Activated naive CD4-positive, alpha-beta T cell treated with anti-CD3 and anti-CD28 coated beads for 36 hours (primary cell): Measurements from ENCODE around the gene TCF25. TPM values are rescaled to one million over a fixed set of nuclear protein-coding genes. Genes with fewer than 3 reads are reported as not detected.
A peak's percentile ranks its signal among the peaks of the same experiment; 100 is the strongest.
"Not testable (repeated sequence)": the region's sequence is repeated elsewhere in the genome, so short reads cannot be mapped to it uniquely, and the experiment has no call there.

Source experiments
- CTCF ChIA-PET: fragments of 350-600 bp; sonication (Branson Sonifier 250); formaldehyde crosslinking; loops from one replicate; lab custom pipeline; 2021; ENCODE audit warnings: antibody characterized with exemption; lab: Charles Lee
- DNase-seq: peaks from one replicate; pipeline ENCODE4 v3.0.0-alpha.2; 2020
- H3K27ac Mint-ChIP-seq: one replicate; pipeline ENCODE4 v1.8.0; 2021; ENCODE audit warnings: mild to moderate bottlenecking, mixed read lengths
- H3K27me3 Mint-ChIP-seq: one replicate; pipeline ENCODE4 v1.8.0; 2021; ENCODE audit warnings: low read depth, mixed read lengths
- H3K36me3 Mint-ChIP-seq: one replicate; pipeline ENCODE4 v1.8.0; 2021; ENCODE audit warnings: low read depth, mixed read lengths
- H3K4me1 Mint-ChIP-seq: one replicate; pipeline ENCODE4 v1.8.0; 2021; ENCODE audit warnings: low read depth, mixed read lengths
- H3K4me3 Mint-ChIP-seq: one replicate; pipeline ENCODE4 v1.8.0; 2021; ENCODE audit warnings: mild to moderate bottlenecking, moderate library complexity, mixed read lengths
- H3K9me3 Mint-ChIP-seq: one replicate; pipeline ENCODE4 v1.8.0; 2021; ENCODE audit warnings: mixed read lengths
- intact Hi-C: fragments of 100-400 bp; cut with micrococcal nuclease; formaldehyde crosslinking; loops from one replicate; pipeline ENCODE4 v1.15.1; 2023
- total RNA-seq, 2 experiments: library from RNA; stranded (reverse); gene quantifications; one replicate each; pipeline ENCODE4 v1.2.3, GENCODE V29; 2021

TCF25 gene
- total RNA-seq, 2 experiments from 2014 or later, result 108 to 109 TPM

GRCh38 chr16:89913408-89914387, 40.3 kb downstream of the TCF25 start:
- intact Hi-C loops, result no loop called here
- DNase-seq, result no peak
- H3K27me3 Mint-ChIP-seq, result peaks cover 3% of the 10 kb centered on the region
- H3K27ac Mint-ChIP-seq, result no peak overlapping the region
- peaks cover 11% of the 10 kb centered on the region for H3K4me1 Mint-ChIP-seq
- H3K4me3 Mint-ChIP-seq, result no peak overlapping the region
- CTCF ChIA-PET, result interaction anchor here (1.2 kb wide), 1 partner anchor 208 kb away, joined by 4 read pairs; no protein-coding TSS in a partner anchor
- H3K9me3 Mint-ChIP-seq, result no peaks in the 10 kb centered on the region
- peaks cover 6% of the 10 kb centered on the region for H3K36me3 Mint-ChIP-seq

DNA sequence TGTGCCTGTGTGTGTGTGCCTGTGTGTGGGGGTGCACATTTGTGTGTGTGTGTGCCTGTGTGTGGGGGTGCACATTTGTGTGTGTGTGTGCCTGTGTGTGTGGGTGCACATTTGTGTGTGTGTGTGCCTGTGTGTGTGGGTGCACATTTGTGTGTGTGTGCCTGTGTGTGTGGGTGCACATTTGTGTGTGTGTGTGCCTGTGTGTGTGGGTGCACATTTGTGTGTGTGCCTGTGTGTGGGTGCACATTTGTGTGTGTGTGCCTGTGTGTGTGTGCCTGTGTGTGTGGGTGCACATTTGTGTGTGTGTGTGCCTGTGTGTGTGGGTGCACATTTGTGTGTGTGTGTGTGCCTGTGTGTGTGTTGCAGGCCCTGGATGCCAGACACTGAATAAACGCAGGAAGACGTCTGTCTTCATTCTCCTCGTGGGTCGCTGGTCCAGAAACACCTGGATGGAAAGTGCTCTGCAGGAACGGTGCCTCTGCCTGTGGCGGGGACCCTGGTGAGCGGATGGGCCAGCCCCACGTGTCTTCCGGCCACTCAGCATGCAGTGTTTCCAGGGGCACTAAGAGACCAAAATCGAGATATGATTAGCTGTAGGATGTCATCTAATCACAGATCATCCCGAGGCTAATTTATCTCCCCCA, 41.4 kb downstream of the TCF25 start:
- H3K36me3 Mint-ChIP-seq, DNase-seq, H3K9me3 Mint-ChIP-seq, intact Hi-C loops, CTCF ChIA-PET, H3K27ac Mint-ChIP-seq, H3K4me3 Mint-ChIP-seq: not testable (repeated sequence)
- peaks cover 16% of the 10 kb centered on the region for H3K4me1 Mint-ChIP-seq
- H3K27me3 Mint-ChIP-seq, result peaks cover 11% of the 10 kb centered on the region

DNA sequence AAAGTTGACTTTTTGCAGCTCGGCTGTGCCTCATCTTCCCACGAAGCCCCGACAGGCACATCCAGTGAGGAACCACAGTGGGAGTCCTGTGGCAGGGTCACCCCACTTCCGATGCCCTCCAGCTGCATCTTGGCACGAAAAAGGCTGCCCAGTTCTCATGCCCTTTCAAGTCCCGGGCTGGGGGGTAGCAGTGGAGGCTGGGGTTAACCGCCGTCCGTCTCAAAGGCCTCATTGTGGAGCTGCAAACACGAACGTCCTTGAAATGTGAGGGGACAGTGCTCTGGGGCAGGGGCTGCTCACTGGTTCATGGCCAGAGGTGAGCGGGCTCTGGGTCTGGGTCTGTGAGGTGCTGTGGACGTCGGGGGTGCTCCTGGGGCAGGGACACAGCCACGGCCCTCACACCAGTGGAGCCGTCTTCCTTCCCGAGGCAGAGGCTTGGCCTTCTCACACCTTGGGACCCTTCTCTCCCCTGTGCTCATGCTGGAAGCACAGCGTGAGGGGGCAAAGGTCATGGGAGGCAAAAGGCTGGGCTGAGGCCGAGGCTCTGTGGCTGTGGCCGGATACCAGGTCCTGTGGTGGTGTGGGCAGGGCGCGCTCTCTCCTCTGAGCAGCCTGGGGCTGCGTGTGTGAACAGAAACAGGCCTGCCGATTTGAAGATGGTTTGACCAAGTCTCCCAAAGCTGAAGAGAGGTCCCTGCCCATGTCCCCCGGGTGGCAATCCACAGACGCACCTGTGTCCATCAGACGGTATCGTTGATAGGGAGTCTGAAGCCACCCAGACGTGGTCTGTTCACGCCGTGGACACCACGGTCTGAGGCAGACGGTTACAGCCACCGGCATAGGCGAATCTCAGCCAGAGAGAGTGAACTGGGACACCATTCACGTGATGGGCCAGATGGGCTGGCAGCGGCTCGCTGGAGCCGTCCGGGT, 42.2 kb downstream of the TCF25 start:
- Mint-ChIP-seq H3K27ac (no peak overlapping the region), H3K4me3 (no peak overlapping the region), H3K27me3 (peaks cover 16% of the 10 kb centered on the region), H3K36me3 (peaks cover 2% of the 10 kb centered on the region), H3K9me3 (no peaks in the 10 kb centered on the region), H3K4me1 (peaks cover 21% of the 10 kb centered on the region)
- no peak for DNase-seq
- CTCF ChIA-PET, result no interaction called here
- intact Hi-C loops, result no loop called here

DNA sequence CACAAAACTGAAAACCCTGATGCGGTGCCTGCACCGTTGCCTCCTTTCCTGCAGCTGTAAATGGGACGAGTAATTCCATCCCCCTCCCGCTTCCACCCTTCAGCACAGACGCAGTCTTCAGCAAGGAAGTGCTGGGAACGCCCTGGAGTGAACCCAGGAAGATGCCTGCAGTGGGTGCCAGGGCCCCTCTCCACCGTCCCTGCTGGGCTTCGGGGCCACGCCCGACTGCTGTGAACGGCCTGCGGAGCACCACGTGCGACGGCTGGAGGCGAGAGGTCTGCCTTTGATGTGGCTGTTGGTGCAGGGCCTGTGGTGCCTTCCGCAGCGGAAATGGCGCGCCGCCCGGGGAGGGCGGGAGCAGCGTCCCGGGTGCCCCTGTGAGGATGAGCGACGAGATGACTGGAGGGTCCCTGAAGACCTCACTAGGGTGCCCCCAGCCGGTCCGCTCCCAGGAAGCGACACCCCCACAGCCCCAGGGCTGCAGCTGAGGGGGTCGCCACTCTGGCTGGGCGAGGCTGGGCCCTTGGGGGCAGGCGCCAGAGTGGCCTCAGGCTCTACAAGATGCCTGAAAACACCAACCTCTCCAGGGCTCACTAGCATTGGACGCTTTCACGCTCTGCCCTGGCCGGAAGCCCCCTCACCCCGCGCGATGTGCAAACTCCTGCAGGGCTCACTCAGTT, 44.5 kb downstream of the TCF25 start:
- no peaks in the 10 kb centered on the region for H3K36me3 Mint-ChIP-seq
- H3K27me3 Mint-ChIP-seq, result peaks cover 30% of the 10 kb centered on the region
- peak overlapping the region; percentile 50 for H3K4me3 Mint-ChIP-seq
- intact Hi-C loops, result loop anchor here (1.0 kb wide), 1 partner anchor 8 kb away; no protein-coding TSS in a partner anchor
- H3K9me3 Mint-ChIP-seq, result no peaks in the 10 kb centered on the region
- peak; percentile 84 for DNase-seq
- peaks cover 36% of the 10 kb centered on the region for H3K4me1 Mint-ChIP-seq
- CTCF ChIA-PET, result interaction anchor here (1.7 to 2.6 kb wide), 2 partner anchors 8 to 10 kb away, joined by 8 read pairs; no protein-coding TSS in a partner anchor
- no peak overlapping the region for H3K27ac Mint-ChIP-seq

DNA sequence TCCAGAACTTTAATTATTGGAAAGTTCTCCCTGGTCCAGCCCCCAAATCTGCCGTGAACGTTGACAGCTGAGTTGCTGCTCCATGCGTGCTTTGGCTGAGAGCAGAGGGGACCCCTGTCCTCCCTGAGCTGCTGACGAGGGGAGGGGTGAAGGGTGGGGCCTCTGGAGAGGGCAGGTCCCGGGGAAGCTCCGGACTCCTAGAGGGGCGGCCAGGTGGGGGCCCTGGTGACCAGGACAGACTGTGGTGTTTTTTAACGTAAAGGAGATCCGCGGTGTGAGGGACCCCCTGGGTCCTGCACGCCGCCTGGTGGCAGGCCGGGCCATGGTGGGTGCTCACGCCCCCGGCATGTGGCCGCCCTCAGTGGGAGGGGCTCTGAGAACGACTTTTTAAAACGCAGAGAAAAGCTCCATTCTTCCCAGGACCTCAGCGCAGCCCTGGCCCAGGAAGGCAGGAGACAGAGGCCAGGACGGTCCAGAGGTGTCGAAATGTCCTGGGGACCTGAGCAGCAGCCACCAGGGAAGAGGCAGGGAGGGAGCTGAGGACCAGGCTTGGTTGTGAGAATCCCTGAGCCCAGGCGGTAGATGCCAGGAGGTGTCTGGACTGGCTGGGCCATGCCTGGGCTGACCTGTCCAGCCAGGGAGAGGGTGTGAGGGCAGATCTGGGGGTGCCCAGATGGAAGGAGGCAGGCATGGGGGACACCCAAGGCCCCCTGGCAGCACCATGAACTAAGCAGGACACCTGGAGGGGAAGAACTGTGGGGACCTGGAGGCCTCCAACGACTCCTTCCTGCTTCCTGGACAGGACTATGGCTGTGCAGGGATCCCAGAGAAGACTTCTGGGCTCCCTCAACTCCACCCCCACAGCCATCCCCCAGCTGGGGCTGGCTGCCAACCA, 45.3 kb downstream of the TCF25 start, which contains the start of gene MC1R:
MC1R (plus strand) TSS at position 410 of the 895 bp plus-strand sequence; CDS start at position 807, 397 bp downstream.
- no peak for DNase-seq
- intact Hi-C loops, result loop anchor here (1.0 kb wide), 1 partner anchor 8 kb away; no protein-coding TSS in a partner anchor
- H3K9me3 Mint-ChIP-seq, result no peaks in the 10 kb centered on the region
- peaks cover 36% of the 10 kb centered on the region for H3K4me1 Mint-ChIP-seq
- CTCF ChIA-PET, result interaction anchor here (0.6 to 2.6 kb wide), 5 partner anchors 8 to 241 kb away, joined by 3 to 8 read pairs (median 3); no protein-coding TSS in a partner anchor
- no peak within 1 kb of the TSS for H3K27ac Mint-ChIP-seq
- H3K27me3 Mint-ChIP-seq, result peaks cover 30% of the 10 kb centered on the region
- no peaks in the 10 kb centered on the region for H3K36me3 Mint-ChIP-seq
- peak within 1 kb of the TSS; percentile 50 for H3K4me3 Mint-ChIP-seq

GRCh38 chr16:89919535-89920406, 46.4 kb downstream of the TCF25 start:
- Mint-ChIP-seq H3K36me3 (no peaks in the 10 kb centered on the region), H3K4me3 (no peak overlapping the region), H3K27ac (no peak overlapping the region), H3K4me1 (peaks cover 39% of the 10 kb centered on the region), H3K27me3 (peaks cover 34% of the 10 kb centered on the region), H3K9me3 (no peaks in the 10 kb centered on the region)
- intact Hi-C loops, result no loop called here
- DNase-seq, result no peak
- CTCF ChIA-PET, result interaction anchor here (1.0 to 2.6 kb wide), 3 partner anchors 9 to 44 kb away, joined by 3 to 8 read pairs (median 8); no protein-coding TSS in a partner anchor

DNA sequence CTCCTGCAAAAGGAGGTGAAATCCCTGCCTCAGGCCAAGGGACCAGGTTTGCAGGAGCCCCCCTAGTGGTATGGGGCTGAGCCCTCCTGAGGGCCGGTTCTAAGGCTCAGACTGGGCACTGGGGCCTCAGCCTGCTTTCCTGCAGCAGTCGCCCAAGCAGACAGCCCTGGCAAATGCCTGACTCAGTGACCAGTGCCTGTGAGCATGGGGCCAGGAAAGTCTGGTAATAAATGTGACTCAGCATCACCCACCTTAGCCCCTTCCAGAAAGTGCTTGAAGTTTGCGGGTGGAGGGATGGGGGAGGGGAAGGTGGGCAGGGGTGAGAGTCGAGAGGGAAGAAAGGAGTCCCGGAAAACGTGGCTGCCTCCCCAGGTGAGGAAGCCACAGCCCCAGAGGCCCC, 47.3 kb downstream of the TCF25 start:
- DNase-seq, result no peak
- Mint-ChIP-seq H3K4me1 (peaks cover 44% of the 10 kb centered on the region), H3K27ac (no peak overlapping the region), H3K36me3 (no peaks in the 10 kb centered on the region), H3K4me3 (no peak overlapping the region), H3K27me3 (peaks cover 42% of the 10 kb centered on the region), H3K9me3 (no peaks in the 10 kb centered on the region)
- intact Hi-C loops, result no loop called here
- CTCF ChIA-PET, result interaction anchor here (2.6 kb wide), 1 partner anchor 12 kb away, joined by 8 read pairs; no protein-coding TSS in a partner anchor

GRCh38 chr16:89921131-89921701, 47.8 kb downstream of the TCF25 start:
- CTCF ChIA-PET, result no interaction called here
- no peak overlapping the region for H3K4me3 Mint-ChIP-seq

DNA sequence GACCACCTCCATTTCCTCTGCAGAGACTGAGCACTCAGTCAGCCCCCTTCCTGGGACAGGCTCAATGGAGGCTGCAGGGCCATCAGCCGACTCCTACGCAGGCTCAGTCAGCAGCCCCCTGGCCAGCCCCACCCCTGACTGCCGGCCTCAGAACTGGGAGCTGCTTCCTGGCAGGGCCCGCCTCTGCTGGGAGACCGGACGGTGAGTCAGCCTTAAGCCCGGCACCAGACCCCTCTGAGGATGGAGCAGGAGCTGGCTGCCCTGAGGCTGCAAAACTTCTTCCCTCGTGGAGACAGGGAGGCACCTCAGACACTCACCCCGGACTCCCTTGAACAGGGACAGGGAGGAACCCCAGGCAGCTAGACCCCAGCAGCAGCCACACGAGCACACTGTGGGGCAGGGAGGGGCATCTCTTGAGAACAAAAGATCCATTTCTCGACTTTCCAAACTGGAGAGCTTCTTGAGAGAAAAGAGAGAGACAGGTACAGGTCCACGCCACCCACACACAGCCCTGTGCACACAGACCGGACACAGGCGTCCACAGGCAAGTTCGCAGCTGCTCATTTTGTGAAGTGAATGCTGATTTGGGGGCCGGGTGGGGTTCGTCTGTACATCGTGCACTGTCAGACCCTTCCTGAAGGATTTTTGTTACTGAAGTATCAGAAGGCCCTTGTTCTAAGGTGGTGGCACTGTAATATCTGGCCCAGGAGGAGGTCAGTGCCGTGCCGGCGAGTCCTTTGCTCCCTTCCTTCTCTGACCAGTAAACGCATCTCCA, 48.5 kb downstream of the TCF25 start:
- Mint-ChIP-seq H3K4me3 (peak overlapping the region; percentile 39), H3K4me1 (peaks cover 42% of the 10 kb centered on the region), H3K36me3 (no peaks in the 10 kb centered on the region), H3K9me3 (no peaks in the 10 kb centered on the region), H3K27ac (no peak overlapping the region), H3K27me3 (peaks cover 46% of the 10 kb centered on the region)
- CTCF ChIA-PET, result interaction anchor here (1.3 kb wide), 1 partner anchor 12 kb away, joined by 5 read pairs; no protein-coding TSS in a partner anchor
- DNase-seq, result no peak
- intact Hi-C loops, result no loop called here

More at GRCh38 chr16:89921131-89921701, 47.8 kb downstream of the TCF25 start:
- DNase-seq, result no peak
- Mint-ChIP-seq H3K4me1 (peaks cover 44% of the 10 kb centered on the region), H3K9me3 (no peaks in the 10 kb centered on the region), H3K27me3 (peaks cover 42% of the 10 kb centered on the region), H3K27ac (no peak overlapping the region), H3K36me3 (no peaks in the 10 kb centered on the region)
- intact Hi-C loops, result no loop called here
